ENCODE measurements around the gene B4GALT6. TPM values are rescaled to one million over a fixed set of nuclear protein-coding genes. Genes with fewer than 3 reads are reported as not detected.

B4GALT6 gene
- total RNA-seq, 1 donor from 2014 or later = 17.7 TPM

DNA sequence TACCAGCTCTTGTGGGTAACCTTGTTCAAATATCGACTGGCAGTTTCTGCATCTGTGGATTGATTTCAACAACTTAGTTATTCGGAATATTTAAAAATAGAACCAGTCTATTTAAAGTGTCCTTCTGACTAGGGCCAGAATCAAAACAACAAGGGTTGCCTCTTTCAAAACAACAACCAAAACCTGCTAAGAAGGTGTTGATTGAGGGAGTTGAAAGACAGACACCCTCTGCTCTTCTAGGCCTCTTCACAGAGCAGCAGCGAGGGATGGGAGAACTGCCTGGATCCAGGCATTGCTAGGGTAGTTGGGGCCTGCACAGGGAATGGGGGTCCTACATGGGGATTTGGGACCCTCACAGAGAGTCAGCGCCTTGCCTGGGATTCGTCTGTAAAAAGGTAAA, 72.9 kb downstream of the B4GALT6 start:
- DNase-seq (ENCODE audit: low read depth) = no peak
- TF ChIP-seq EZH2 (IDR thresholded peaks at IDR 0.05; ENCODE audit: insufficient read depth, low read length) = no peak
- TF ChIP-seq, protein P1, sequence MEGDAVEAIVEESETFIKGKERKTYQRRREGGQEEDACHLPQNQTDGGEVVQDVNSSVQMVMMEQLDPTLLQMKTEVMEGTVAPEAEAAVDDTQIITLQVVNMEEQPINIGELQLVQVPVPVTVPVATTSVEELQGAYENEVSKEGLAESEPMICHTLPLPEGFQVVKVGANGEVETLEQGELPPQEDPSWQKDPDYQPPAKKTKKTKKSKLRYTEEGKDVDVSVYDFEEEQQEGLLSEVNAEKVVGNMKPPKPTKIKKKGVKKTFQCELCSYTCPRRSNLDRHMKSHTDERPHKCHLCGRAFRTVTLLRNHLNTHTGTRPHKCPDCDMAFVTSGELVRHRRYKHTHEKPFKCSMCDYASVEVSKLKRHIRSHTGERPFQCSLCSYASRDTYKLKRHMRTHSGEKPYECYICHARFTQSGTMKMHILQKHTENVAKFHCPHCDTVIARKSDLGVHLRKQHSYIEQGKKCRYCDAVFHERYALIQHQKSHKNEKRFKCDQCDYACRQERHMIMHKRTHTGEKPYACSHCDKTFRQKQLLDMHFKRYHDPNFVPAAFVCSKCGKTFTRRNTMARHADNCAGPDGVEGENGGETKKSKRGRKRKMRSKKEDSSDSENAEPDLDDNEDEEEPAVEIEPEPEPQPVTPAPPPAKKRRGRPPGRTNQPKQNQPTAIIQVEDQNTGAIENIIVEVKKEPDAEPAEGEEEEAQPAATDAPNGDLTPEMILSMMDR (IDR thresholded peaks at IDR 0.05; ENCODE audit: insufficient read depth, low read depth, low read length) = no peak
- no peak overlapping the region for H3K27ac Mint-ChIP-seq (ENCODE audit: unreplicated experiment)
- Histone ChIP-seq H3K36me3 (ENCODE audit: insufficient read depth, low read length) (no peaks in the 10 kb centered on the region), H4K20me1 (ENCODE audit: insufficient read depth, low read length) (no peaks in the 10 kb centered on the region), H3K4me3 (ENCODE audit: insufficient read depth, low read depth, low read length) (no peak overlapping the region), H3K79me2 (ENCODE audit: insufficient read depth, low read length) (no peaks in the 10 kb centered on the region), H3K9ac (ENCODE audit: low read length) (no peak overlapping the region), H3K4me1 (ENCODE audit: insufficient read depth, low read length) (no peaks in the 10 kb centered on the region), H2AFZ (ENCODE audit: low read depth, low read length) (no peak overlapping the region), H3K4me2 (ENCODE audit: low read length) (no peak overlapping the region), H3K9me3 (ENCODE audit: insufficient read depth, low read depth, low read length) (no peaks in the 10 kb centered on the region), H3K27ac (ENCODE audit: low read depth, low read length) (no peak overlapping the region), H3K27me3 (ENCODE audit: insufficient read depth, low read length) (peaks cover 2% of the 10 kb centered on the region)
- peaks cover 5% of the 10 kb centered on the region for H3K4me1 Mint-ChIP-seq (ENCODE audit: low read depth, unreplicated experiment)
- no peak for FAIRE-seq
- no peak overlapping the region for H3K4me3 Mint-ChIP-seq (ENCODE audit: unreplicated experiment)
- no peaks in the 10 kb centered on the region for H3K27me3 Mint-ChIP-seq (ENCODE audit: low read depth, unreplicated experiment)
- H3K36me3 Mint-ChIP-seq (ENCODE audit: low read depth, unreplicated experiment) = peaks cover 2% of the 10 kb centered on the region
- no peaks in the 10 kb centered on the region for H3K9me3 Mint-ChIP-seq (ENCODE audit: unreplicated experiment)

DNA sequence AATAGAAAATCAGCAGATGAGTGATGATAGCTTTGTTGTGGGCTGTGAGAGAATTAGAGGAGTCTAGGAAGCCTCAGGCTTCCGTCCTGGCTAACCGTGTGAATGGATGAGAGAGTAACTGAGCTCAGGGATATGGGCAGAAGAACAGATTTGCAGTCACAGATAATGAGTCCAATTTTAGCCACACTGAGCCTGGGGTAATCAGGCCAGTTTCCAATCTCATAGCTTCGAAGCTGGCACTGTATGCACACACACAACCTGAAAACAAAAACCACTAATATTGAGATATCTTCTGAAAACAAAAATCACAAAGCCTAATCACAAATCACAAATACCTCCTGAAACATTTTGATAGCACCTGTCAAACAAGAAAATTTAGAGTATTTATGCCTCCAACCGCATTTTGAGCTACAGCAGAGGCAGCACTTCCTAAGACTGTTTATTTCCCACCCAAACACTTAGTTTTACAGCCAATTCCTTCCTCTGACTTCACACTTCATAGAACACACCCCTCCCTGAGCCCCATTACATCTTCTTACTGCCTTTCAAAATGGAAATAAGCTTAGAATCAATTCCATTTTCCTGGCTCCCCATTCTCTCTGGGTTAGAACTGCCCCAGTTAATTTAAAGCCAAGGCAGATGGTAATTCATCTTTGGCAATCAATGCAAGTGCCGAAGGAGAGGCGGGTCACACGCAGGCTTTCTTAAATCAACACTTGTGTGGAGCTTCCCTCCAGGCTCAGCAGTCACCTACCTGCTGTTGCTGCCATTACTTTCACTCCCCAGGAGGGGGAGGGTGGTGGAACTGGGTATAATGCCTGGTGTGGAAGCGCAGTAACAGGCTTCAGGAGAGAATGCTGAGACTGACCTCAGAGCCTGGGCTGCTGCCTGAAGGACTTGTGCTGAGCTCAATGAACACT, 73.8 kb downstream of the B4GALT6 start:
- Histone ChIP-seq H3K4me1 (ENCODE audit: insufficient read depth, low read length) (no peaks in the 10 kb centered on the region), H3K27ac (ENCODE audit: low read depth, low read length) (no peak overlapping the region), H3K36me3 (ENCODE audit: insufficient read depth, low read length) (no peaks in the 10 kb centered on the region), H3K4me2 (ENCODE audit: low read length) (no peak overlapping the region), H2AFZ (ENCODE audit: low read depth, low read length) (no peak overlapping the region), H3K79me2 (ENCODE audit: insufficient read depth, low read length) (no peaks in the 10 kb centered on the region), H3K4me3 (ENCODE audit: insufficient read depth, low read depth, low read length) (no peak overlapping the region), H3K9me3 (ENCODE audit: insufficient read depth, low read depth, low read length) (no peaks in the 10 kb centered on the region), H3K27me3 (ENCODE audit: insufficient read depth, low read length) (peaks cover 2% of the 10 kb centered on the region), H3K9ac (ENCODE audit: low read length) (no peak overlapping the region), H4K20me1 (ENCODE audit: insufficient read depth, low read length) (no peaks in the 10 kb centered on the region)
- no peak for FAIRE-seq
- TF ChIP-seq, protein P1 (IDR thresholded peaks at IDR 0.05; ENCODE audit: insufficient read depth, low read depth, low read length) = no peak
- no peak for TF ChIP-seq EZH2 (IDR thresholded peaks at IDR 0.05; ENCODE audit: insufficient read depth, low read length)
- Mint-ChIP-seq H3K36me3 (ENCODE audit: low read depth, unreplicated experiment) (peaks cover 2% of the 10 kb centered on the region), H3K4me1 (ENCODE audit: low read depth, unreplicated experiment) (peaks cover 5% of the 10 kb centered on the region), H3K9me3 (ENCODE audit: unreplicated experiment) (no peaks in the 10 kb centered on the region), H3K27me3 (ENCODE audit: low read depth, unreplicated experiment) (no peaks in the 10 kb centered on the region), H3K27ac (ENCODE audit: unreplicated experiment) (no peak overlapping the region), H3K4me3 (ENCODE audit: unreplicated experiment) (no peak overlapping the region)
- no peak for DNase-seq (ENCODE audit: low read depth)

DNA sequence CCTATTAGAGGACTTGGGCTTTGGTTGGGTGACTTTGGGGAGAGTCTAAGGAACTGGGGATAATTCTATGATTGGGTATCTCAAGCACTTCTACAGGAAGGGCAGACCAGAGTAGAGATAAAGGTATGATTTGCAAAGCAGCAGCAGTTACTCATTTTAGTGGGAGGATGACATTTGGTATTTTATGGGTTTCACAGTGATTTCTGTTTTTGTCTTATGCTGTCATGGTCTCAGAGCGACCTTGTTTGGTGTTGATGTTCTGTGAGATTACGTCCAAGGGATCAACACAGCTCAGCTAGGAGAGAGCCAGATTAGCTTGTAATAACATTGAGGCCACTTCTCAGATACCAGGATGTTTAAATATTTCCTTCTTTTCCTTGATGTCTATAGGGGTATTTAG, 74.5 kb downstream of the B4GALT6 start:
- Histone ChIP-seq H3K27me3 (ENCODE audit: insufficient read depth, low read length) (peaks cover 2% of the 10 kb centered on the region), H3K4me3 (ENCODE audit: insufficient read depth, low read depth, low read length) (no peak overlapping the region), H3K4me1 (ENCODE audit: insufficient read depth, low read length) (no peaks in the 10 kb centered on the region), H3K4me2 (ENCODE audit: low read length) (no peak overlapping the region), H4K20me1 (ENCODE audit: insufficient read depth, low read length) (no peaks in the 10 kb centered on the region), H3K36me3 (ENCODE audit: insufficient read depth, low read length) (no peaks in the 10 kb centered on the region), H3K79me2 (ENCODE audit: insufficient read depth, low read length) (no peaks in the 10 kb centered on the region), H2AFZ (ENCODE audit: low read depth, low read length) (no peak overlapping the region), H3K9me3 (ENCODE audit: insufficient read depth, low read depth, low read length) (no peaks in the 10 kb centered on the region), H3K9ac (ENCODE audit: low read length) (no peak overlapping the region), H3K27ac (ENCODE audit: low read depth, low read length) (no peak overlapping the region)
- Mint-ChIP-seq H3K27ac (ENCODE audit: unreplicated experiment) (no peak overlapping the region), H3K4me3 (ENCODE audit: unreplicated experiment) (no peak overlapping the region), H3K27me3 (ENCODE audit: low read depth, unreplicated experiment) (no peaks in the 10 kb centered on the region), H3K9me3 (ENCODE audit: unreplicated experiment) (no peaks in the 10 kb centered on the region), H3K4me1 (ENCODE audit: low read depth, unreplicated experiment) (peaks cover 5% of the 10 kb centered on the region), H3K36me3 (ENCODE audit: low read depth, unreplicated experiment) (peaks cover 2% of the 10 kb centered on the region)
- DNase-seq (ENCODE audit: low read depth) = no peak
- FAIRE-seq = no peak
- TF ChIP-seq EZH2 (IDR thresholded peaks at IDR 0.05; ENCODE audit: insufficient read depth, low read length) = no peak
- TF ChIP-seq, protein P1 (IDR thresholded peaks at IDR 0.05; ENCODE audit: insufficient read depth, low read depth, low read length) = no peak
